ENCODE data around the gene ZP2. TPM values are rescaled to one million over a fixed set of nuclear protein-coding genes. Genes with fewer than 3 reads are reported as not detected.
A peak's percentile ranks its signal among the peaks of the same experiment; 100 is the strongest.

The ZP2 gene
- total and polyA plus RNA-seq, 9 of the 15 experiments (the other 6 are each of a cell fraction or from before 2014, with no cell fraction given), result not detected

DNA sequence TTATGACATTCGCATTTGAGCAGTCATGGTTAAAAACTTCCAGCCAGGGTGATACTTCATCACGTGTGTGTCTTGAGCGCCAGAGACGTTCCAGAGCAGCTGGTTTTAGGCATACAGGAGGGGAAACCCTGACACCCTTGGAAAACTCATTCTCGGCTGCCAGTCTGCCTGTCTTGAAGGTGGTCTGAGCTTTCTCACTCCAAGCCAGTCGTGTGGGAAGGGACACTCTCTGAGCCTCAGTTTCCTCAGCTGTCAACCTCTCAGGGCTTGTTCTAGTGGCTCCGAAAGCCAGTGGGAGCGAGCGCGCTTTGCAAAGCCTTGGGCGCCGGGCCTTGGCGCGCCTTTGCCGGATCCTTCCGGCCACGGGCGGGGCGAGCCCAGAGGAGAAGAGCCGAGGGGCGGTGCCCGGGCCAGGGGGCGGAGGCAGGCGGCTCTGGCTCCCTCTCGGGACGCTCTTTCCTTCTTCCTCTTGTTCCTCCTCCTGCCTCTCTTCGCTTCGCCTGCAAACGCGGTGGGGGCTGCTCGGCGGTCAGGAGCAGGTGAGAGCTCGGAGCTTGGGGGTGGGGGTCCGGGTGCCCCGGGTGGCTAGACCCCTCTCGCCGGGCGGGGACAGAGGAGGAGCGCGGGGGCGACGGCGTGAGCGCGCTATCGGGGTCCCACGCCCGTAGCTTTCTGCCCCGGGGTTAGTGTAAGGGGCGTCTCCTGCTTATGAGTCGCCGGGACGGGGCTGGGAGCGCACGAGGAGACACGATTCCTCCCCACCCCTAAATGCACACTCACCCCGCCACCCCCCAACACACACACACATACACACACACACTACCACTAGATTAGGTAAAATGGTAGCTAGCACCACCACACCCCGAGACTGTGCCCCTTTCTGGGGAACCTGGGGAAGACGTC is 52.9 kb downstream of the ZP2 start, which contains the start of gene LDAF1 (continued):
- TF ChIP-seq ZNF395 (CRISPR knock-in tag; IDR thresholded peaks at IDR 0.05), result peak; percentile 67; the same call in 1 of the 2 replicates
- no peak for TF ChIP-seq CLOCK (CRISPR knock-in tag; IDR thresholded peaks at IDR 0.05; ENCODE audit: borderline replicate concordance)
- TF ChIP-seq ZSCAN29 (IDR thresholded peaks at IDR 0.05), result no peak
- TF ChIP-seq, protein P1, sequence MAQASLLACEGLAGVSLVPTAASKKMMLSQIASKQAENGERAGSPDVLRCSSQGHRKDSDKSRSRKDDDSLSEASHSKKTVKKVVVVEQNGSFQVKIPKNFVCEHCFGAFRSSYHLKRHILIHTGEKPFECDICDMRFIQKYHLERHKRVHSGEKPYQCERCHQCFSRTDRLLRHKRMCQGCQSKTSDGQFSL (CRISPR knock-in tag; IDR thresholded peaks at IDR 0.05), result no peak
- TF ChIP-seq, protein P1 (tag; IDR thresholded peaks at IDR 0.05), result no peak
- TF ChIP-seq CTBP1 (IDR thresholded peaks at IDR 0.05; ENCODE audit: borderline replicate concordance), result peak; percentile 49; the same call in 1 of the 2 replicates
- TF ChIP-seq MYC (IDR thresholded peaks at IDR 0.05; ENCODE audit: low read depth, low read length), result 0 out of 2 replicates have a peak, but pooled peaks have one; percentile 19
- TF ChIP-seq MYC (CRISPR knock-in tag; IDR thresholded peaks at IDR 0.05; ENCODE audit: borderline replicate concordance, low read depth), result no peak
- TF ChIP-seq KLF13 (tag; IDR thresholded peaks at IDR 0.05; ENCODE audit: borderline replicate concordance, low read depth), result peak; percentile 69; the same call in 1 of the 2 replicates
- no peak for TF ChIP-seq SMARCB1 (IDR thresholded peaks at IDR 0.05; ENCODE audit: insufficient read length, low read depth)
- TF ChIP-seq HDAC2 (IDR thresholded peaks at IDR 0.05), result no peak
- TF ChIP-seq MAFK (IDR thresholded peaks at IDR 0.05; ENCODE audit: low read length), result no peak
- no peak for TF ChIP-seq KLF1 (tag; IDR thresholded peaks at IDR 0.05)
- TF ChIP-seq TRIM25 (IDR thresholded peaks at IDR 0.05; ENCODE audit: borderline replicate concordance), result no peak
